GM21423 (cell line): Measurements from ENCODE around the gene FBN1.

Source experiments
- ATAC-seq: cut with Tn5 transposase; IDR thresholded peaks from one replicate; pipeline ENCODE4 v1.9.1; 2021; ENCODE audit warnings: mild to moderate bottlenecking, moderate library complexity; ENCODE audit not compliant: unreplicated experiment

The FBN1 gene

GRCh38 chr15:48527517-48527916 lies 118.0 kb downstream of the FBN1 start:
- ATAC-seq: no peak

GRCh38 chr15:48522911-48523310 lies 122.6 kb downstream of the FBN1 start:
- no peak for ATAC-seq

GRCh38 chr15:48522123-48522522 lies 123.4 kb downstream of the FBN1 start:
- no peak for ATAC-seq

- no peak for ATAC-seq
Measured at GRCh38 chr15:48520376-48521155, 124.9 kb downstream of the FBN1 start.

- no peak for ATAC-seq
Measured at GRCh38 chr15:48516121-48516520, 129.4 kb downstream of the FBN1 start.

- no peak for ATAC-seq
Measured at GRCh38 chr15:48515500-48515899, 130.0 kb downstream of the FBN1 start.

GRCh38 chr15:48514103-48514816 lies 131.2 kb downstream of the FBN1 start:
- no peak for ATAC-seq

GRCh38 chr15:48510976-48511375 lies 134.5 kb downstream of the FBN1 start:
- ATAC-seq: no peak

GRCh38 chr15:48507416-48508065 lies 138.0 kb downstream of the FBN1 start:
- ATAC-seq: peak; percentile 90

- no peak for ATAC-seq
Measured at GRCh38 chr15:48505067-48505466, 140.4 kb downstream of the FBN1 start.

GRCh38 chr15:48501208-48501607 lies 144.3 kb downstream of the FBN1 start:
- no peak for ATAC-seq

GRCh38 chr15:48500595-48500994 lies 144.9 kb downstream of the FBN1 start:
- ATAC-seq: no peak

- no peak for ATAC-seq
Measured at GRCh38 chr15:48499978-48500377, 145.5 kb downstream of the FBN1 start.

GRCh38 chr15:48498828-48499227 lies 146.7 kb downstream of the FBN1 start:
- no peak for ATAC-seq

- ATAC-seq: no peak
Measured at GRCh38 chr15:48494631-48495030, 150.9 kb downstream of the FBN1 start.

- ATAC-seq: no peak
Measured at GRCh38 chr15:48493763-48494225, 151.7 kb downstream of the FBN1 start.

- no peak for ATAC-seq
Measured at GRCh38 chr15:48493084-48493762, 152.3 kb downstream of the FBN1 start.

GRCh38 chr15:48486228-48486627 lies 159.3 kb downstream of the FBN1 start:
- no peak for ATAC-seq

- ATAC-seq: no peak
Measured at GRCh38 chr15:48481802-48482201, 163.7 kb downstream of the FBN1 start.

- no peak for ATAC-seq
Measured at GRCh38 chr15:48479751-48480150, 165.8 kb downstream of the FBN1 start.

GRCh38 chr15:48478581-48478980 lies 166.9 kb downstream of the FBN1 start:
- ATAC-seq: no peak
